ENCODE data around the gene H6PD. TPM values are rescaled to one million over a fixed set of nuclear protein-coding genes. Genes with fewer than 3 reads are reported as not detected.

The H6PD gene, protein sequence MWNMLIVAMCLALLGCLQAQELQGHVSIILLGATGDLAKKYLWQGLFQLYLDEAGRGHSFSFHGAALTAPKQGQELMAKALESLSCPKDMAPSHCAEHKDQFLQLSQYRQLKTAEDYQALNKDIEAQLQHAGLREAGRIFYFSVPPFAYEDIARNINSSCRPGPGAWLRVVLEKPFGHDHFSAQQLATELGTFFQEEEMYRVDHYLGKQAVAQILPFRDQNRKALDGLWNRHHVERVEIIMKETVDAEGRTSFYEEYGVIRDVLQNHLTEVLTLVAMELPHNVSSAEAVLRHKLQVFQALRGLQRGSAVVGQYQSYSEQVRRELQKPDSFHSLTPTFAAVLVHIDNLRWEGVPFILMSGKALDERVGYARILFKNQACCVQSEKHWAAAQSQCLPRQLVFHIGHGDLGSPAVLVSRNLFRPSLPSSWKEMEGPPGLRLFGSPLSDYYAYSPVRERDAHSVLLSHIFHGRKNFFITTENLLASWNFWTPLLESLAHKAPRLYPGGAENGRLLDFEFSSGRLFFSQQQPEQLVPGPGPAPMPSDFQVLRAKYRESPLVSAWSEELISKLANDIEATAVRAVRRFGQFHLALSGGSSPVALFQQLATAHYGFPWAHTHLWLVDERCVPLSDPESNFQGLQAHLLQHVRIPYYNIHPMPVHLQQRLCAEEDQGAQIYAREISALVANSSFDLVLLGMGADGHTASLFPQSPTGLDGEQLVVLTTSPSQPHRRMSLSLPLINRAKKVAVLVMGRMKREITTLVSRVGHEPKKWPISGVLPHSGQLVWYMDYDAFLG
- total RNA-seq = 22.4 and 23.5 TPM in 2 replicates

DNA sequence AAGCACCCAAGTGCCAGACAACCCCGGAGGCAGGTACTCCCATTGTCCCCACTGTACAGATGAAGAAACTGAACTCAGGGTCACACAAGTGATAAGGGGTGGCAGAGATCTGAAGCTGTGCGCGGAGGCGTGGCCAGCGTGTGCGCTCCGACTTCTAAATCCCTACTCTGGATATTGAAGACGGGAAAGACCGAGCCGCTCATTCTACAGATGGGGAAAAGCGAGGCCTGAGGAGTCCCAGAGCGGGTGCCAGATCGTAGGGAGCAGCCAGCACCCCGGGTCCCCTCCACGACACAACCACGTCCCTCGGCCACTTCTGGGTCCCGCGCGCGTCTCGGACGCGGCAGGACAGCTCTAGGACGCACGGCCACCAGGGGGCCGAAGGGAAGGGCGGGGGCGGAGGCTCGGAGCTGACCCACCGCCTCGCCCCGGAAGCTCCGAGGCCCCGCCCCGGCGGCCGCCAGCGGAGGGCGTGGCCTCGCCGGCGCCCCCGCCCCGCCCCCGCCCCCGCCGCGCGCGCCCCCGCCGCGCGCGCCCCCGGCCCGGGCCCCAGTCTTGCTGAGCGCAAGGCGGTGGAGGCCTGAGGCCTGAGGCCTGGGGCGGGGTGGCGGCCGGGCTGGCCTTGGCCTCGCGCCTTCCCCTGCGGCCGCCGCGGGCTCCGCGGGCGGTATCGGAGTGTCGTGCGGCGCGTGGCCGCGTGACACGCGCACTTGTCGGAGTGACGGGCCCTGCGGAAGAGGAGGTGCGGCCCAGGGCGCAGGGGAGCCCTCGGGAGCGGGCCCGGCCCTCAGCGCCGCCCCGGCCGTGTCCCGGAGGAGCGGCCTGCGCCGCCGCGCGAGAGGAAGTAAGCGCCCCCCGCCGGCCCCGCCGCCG lies at the start of gene H6PD:
Gene H6PD, plus strand, starts transcription at position 552 of the 873 bp plus-strand sequence. CDS start 10,161 bp downstream, outside the sequence.

DNA sequence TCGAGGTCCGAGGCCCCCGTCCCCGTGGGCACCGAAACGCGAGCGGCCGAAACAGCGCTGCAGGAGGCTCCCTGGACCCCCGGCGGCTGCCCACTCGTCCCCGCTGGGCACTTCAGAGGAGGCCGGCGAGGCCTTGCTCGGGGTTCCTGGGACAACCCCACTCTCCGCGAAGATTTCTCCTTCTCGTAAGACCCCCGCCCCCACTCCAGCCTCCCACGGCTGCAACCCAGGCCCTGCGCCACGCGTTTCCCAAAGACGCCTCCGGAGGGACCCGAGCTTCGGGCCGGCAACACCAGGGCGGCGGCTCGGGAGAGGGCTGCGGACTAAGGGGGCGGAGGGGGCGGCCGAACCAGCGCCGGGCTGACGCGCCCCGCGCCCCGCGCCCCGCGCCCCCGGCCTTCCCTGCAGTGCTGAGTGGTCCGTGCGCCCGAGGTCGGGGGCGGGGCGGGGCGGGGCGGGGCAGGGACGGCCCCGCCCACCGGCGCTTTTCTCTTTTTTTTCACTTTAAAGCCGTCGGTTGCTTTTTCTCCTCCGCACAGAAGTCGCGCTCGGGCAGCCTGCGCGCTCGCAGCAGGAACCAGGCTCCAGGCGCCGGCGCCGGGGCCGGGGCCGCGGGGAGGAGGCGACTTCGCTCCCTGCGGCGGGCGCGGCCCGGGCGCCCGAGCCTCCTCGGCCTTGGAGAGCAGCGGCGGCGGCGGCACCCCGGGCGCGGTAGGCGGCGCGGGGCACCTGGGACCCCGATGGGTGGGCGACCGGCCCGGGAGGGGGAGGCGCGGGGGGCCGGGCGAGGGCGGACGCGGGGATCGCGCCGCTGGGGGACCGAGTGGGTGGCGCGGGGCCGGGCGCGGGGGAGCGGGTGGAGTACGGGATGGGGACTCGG lies 58.0 kb downstream of the H6PD start, which contains the start of gene SPSB1:
Gene SPSB1, plus strand, starts transcription at position 534 of the 880 bp plus-strand sequence. CDS start 62,998 bp downstream, outside the sequence.

Other genes starting within 250 kb of the H6PD start
- gene SLC2A7, start 208.4 kb upstream of the H6PD start, total RNA-seq = not detected in 2 replicates
- gene SLC2A5, start 165.1 kb upstream of the H6PD start, total RNA-seq = not detected in 2 replicates
- gene GPR157, start 105.7 kb upstream of the H6PD start, total RNA-seq = 1.9 and 2.0 TPM in 2 replicates
- gene SPSB1, start 58.1 kb downstream of the H6PD start, total RNA-seq = 8.4 and 8.8 TPM in 2 replicates